Bronchial epithelial cell (primary cell): Measurements from ENCODE around the gene CAMK4. TPM values are rescaled to one million over a fixed set of nuclear protein-coding genes. Genes with fewer than 3 reads are reported as not detected.

ENCODE experiments used
- DNase-seq: peaks from one replicate; pipeline ENCODE4 v3.0.0-alpha.2; 2010; ENCODE audit warnings: low read depth
- FAIRE-seq: peaks from 2 replicates; lab custom pipeline; 2011; peaks lifted over from hg19 to GRCh38; lab: Jason Lieb, UNC
- H3K27me3 ChIP-seq: 2 replicates; pipeline ENCODE4 v1.5.1; 2011; ENCODE audit warnings: low read length; ENCODE audit not compliant: control insufficient read depth, insufficient read depth
- H3K36me3 ChIP-seq: 2 replicates; pipeline ENCODE4 v1.5.1; 2011; ENCODE audit warnings: low read length; ENCODE audit not compliant: control insufficient read depth, insufficient read depth
- H3K4me3 ChIP-seq: 2 replicates; pipeline ENCODE4 v1.5.1; 2011; ENCODE audit warnings: mild to moderate bottlenecking, low read depth, low read length, control low read depth
- CTCF ChIP-seq: IDR thresholded peaks from 2 replicates; pipeline ENCODE4 v1.5.1; 2011; ENCODE audit warnings: mild to moderate bottlenecking, moderate library complexity, low read length, control low read depth, inconsistent platforms; ENCODE audit not compliant: insufficient read depth, severe bottlenecking
- total RNA-seq: library from RNA; depleted of rRNA; stranded (reverse); fragments of >200 nt; gene quantifications from 2 replicates; pipeline ENCODE4 v1.2.1, GENCODE V29; 2014

CAMK4 gene
- total RNA-seq, 1 donor from 2014 or later: 0.26 TPM

- H3K4me3 ChIP-seq: no peak overlapping the region
- FAIRE-seq (no peak), DNase-seq (no peak)
- no peaks in the 10 kb centered on the region for H3K27me3 ChIP-seq
- H3K36me3 ChIP-seq: no peaks in the 10 kb centered on the region
- TF ChIP-seq CTCF: no peak
Measured at GRCh38 chr5:111535879-111536549, 311.8 kb downstream of the CAMK4 start.

GRCh38 chr5:111537141-111538024 lies 313.2 kb downstream of the CAMK4 start:
- TF ChIP-seq CTCF: no peak
- FAIRE-seq: no peak
- Histone ChIP-seq H3K36me3 (no peaks in the 10 kb centered on the region), H3K4me3 (no peak overlapping the region), H3K27me3 (no peaks in the 10 kb centered on the region)
- no peak for DNase-seq

Other genes with a start within 250 kb of the CAMK4 start
- 0.79 and 2.0 TPM in 2 replicates for gene TSLP, start 152.7 kb upstream of the CAMK4 start, total RNA-seq
- 45.2 and 55.3 TPM in 2 replicates for gene WDR36, start 132.0 kb upstream of the CAMK4 start, total RNA-seq